ENCODE data around the gene SHC4.

GRCh38 chr15:48861813-48862431, 101.8 kb downstream of the SHC4 start:
- TF ChIP-seq, protein P1, sequence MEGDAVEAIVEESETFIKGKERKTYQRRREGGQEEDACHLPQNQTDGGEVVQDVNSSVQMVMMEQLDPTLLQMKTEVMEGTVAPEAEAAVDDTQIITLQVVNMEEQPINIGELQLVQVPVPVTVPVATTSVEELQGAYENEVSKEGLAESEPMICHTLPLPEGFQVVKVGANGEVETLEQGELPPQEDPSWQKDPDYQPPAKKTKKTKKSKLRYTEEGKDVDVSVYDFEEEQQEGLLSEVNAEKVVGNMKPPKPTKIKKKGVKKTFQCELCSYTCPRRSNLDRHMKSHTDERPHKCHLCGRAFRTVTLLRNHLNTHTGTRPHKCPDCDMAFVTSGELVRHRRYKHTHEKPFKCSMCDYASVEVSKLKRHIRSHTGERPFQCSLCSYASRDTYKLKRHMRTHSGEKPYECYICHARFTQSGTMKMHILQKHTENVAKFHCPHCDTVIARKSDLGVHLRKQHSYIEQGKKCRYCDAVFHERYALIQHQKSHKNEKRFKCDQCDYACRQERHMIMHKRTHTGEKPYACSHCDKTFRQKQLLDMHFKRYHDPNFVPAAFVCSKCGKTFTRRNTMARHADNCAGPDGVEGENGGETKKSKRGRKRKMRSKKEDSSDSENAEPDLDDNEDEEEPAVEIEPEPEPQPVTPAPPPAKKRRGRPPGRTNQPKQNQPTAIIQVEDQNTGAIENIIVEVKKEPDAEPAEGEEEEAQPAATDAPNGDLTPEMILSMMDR (conservative IDR thresholded peaks at IDR 0.05; ENCODE audit: low read length): peak; percentile 99
- no peak for TF ChIP-seq EZH2phosphoT487 (IDR thresholded peaks at IDR 0.05; ENCODE audit: borderline replicate concordance, low read depth, low read length)

All from OCI-LY7 (cell line).